GM12891 (cell line): ENCODE results near the gene TUBA8.

Experiments used
- PAX5 ChIP-seq: IDR thresholded peaks from 2 replicates; pipeline ENCODE4 v1.6.1; 2011; ENCODE audit warnings: low read length, moderate library complexity, mild to moderate bottlenecking; ENCODE audit not compliant: insufficient read depth, severe bottlenecking
- POLR2A ChIP-seq: IDR thresholded peaks from 2 replicates; pipeline ENCODE4 v1.6.1; 2011; ENCODE audit warnings: low read depth, low read length, control low read depth
- POLR2AphosphoS5 ChIP-seq: IDR thresholded peaks from 2 replicates; pipeline ENCODE4 v1.6.1; 2011; ENCODE audit warnings: low read depth, low read length, control low read depth
- POU2F2 ChIP-seq: IDR thresholded peaks from 2 replicates; pipeline ENCODE4 v1.6.1; 2011; ENCODE audit warnings: low read depth, mild to moderate bottlenecking, control low read depth, low read length, moderate library complexity
- TAF1 ChIP-seq: IDR thresholded peaks from 2 replicates; pipeline ENCODE4 v1.6.1; 2011; ENCODE audit warnings: low read depth, low read length, control low read depth

GRCh38 chr22:18104566-18104965 lies 6.0 kb upstream of the TUBA8 start:
- no peak for TF ChIP-seq POLR2A
- no peak for TF ChIP-seq POLR2AphosphoS5
- TF ChIP-seq POU2F2 = no peak
- no peak for TF ChIP-seq TAF1
- no peak for TF ChIP-seq PAX5
